Measurements from ENCODE around the gene COLEC11. TPM values are rescaled to one million over a fixed set of nuclear protein-coding genes. Genes with fewer than 3 reads are reported as not detected.

The COLEC11 gene
- total RNA-seq, 1 experiment from 2014 or later: 1.3 TPM

- H3K9me3 Mint-ChIP-seq: peaks cover 3% of the 10 kb centered on the region; the same call in 1 of the 2 replicates
- ChIA-PET CTCF (no interaction called here), POLR2A (no interaction called here)
- no peak for ATAC-seq
- peaks cover 13% of the 10 kb centered on the region for H3K27me3 Mint-ChIP-seq (ENCODE audit: low read depth)
- no peak for TF ChIP-seq ELF4 (CRISPR knock-in tag; IDR thresholded peaks at IDR 0.05; ENCODE audit: low read depth)
- TF ChIP-seq CREM (CRISPR knock-in tag; IDR thresholded peaks at IDR 0.05): no peak
- TF ChIP-seq ZNF423 (CRISPR knock-in tag; IDR thresholded peaks at IDR 0.05): no peak
- no peak for TF ChIP-seq RELA (CRISPR knock-in tag; IDR thresholded peaks at IDR 0.05; ENCODE audit: borderline replicate concordance)
- no peak for TF ChIP-seq MXD4 (CRISPR knock-in tag; IDR thresholded peaks at IDR 0.05; ENCODE audit: borderline replicate concordance)
- TF ChIP-seq MAX (CRISPR knock-in tag; IDR thresholded peaks at IDR 0.05): no peak
- no peak for TF ChIP-seq MLX (CRISPR knock-in tag; IDR thresholded peaks at IDR 0.05)
- no peak for TF ChIP-seq PREB (CRISPR knock-in tag; IDR thresholded peaks at IDR 0.05; ENCODE audit: borderline replicate concordance)
- TF ChIP-seq GABPB1 (CRISPR knock-in tag; IDR thresholded peaks at IDR 0.05): no peak
- no peak for TF ChIP-seq OVOL2 (CRISPR knock-in tag; IDR thresholded peaks at IDR 0.05; ENCODE audit: borderline replicate concordance)
- no peak overlapping the region for H3K27ac Mint-ChIP-seq
- H3K4me1 Mint-ChIP-seq: peaks cover 17% of the 10 kb centered on the region
- no peaks in the 10 kb centered on the region for H3K36me3 Mint-ChIP-seq
- no peak overlapping the region for H3K4me3 Mint-ChIP-seq
- no peak for DNase-seq (ENCODE audit: low spot score)
Observed at GRCh38 chr2:3654011-3654410, 59.1 kb downstream of the COLEC11 start.

GRCh38 chr2:3654531-3655225 is 59.8 kb downstream of the COLEC11 start:
- Mint-ChIP-seq H3K27ac (no peak overlapping the region), H3K9me3 (peaks cover 3% of the 10 kb centered on the region; the same call in 1 of the 2 replicates), H3K27me3 (ENCODE audit: low read depth) (peaks cover 13% of the 10 kb centered on the region), H3K4me1 (peaks cover 24% of the 10 kb centered on the region), H3K36me3 (no peaks in the 10 kb centered on the region), H3K4me3 (no peak overlapping the region)
- POLR2A ChIA-PET: no interaction called here
- CTCF ChIA-PET: no interaction called here
- TF ChIP-seq AR (CRISPR knock-in tag; IDR thresholded peaks at IDR 0.05): no peak
- TF ChIP-seq ZNF232 (CRISPR knock-in tag; IDR thresholded peaks at IDR 0.05): no peak
- no peak for TF ChIP-seq CREM (CRISPR knock-in tag; IDR thresholded peaks at IDR 0.05)
- TF ChIP-seq MLX (CRISPR knock-in tag; IDR thresholded peaks at IDR 0.05): no peak
- TF ChIP-seq HMGA2 (CRISPR knock-in tag; IDR thresholded peaks at IDR 0.05): no peak
- TF ChIP-seq SOX15 (CRISPR knock-in tag; IDR thresholded peaks at IDR 0.05): no peak
- no peak for TF ChIP-seq ERG (CRISPR knock-in tag; IDR thresholded peaks at IDR 0.05)
- TF ChIP-seq TEAD4 (CRISPR knock-in tag; IDR thresholded peaks at IDR 0.05): no peak
- no peak for TF ChIP-seq MYBL2 (CRISPR knock-in tag; IDR thresholded peaks at IDR 0.05)
- no peak for TF ChIP-seq MAX (CRISPR knock-in tag; IDR thresholded peaks at IDR 0.05)
- TF ChIP-seq ZMAT4 (CRISPR knock-in tag; IDR thresholded peaks at IDR 0.05): no peak
- TF ChIP-seq GABPB1 (CRISPR knock-in tag; IDR thresholded peaks at IDR 0.05): no peak
- ATAC-seq (no peak), DNase-seq (ENCODE audit: low spot score) (no peak)
